ENCODE data around the gene H1-8.
"Not testable (repeated sequence)": the region's sequence is repeated elsewhere in the genome, so short reads cannot be mapped to it uniquely, and the experiment has no call there.

H1-8 gene

DNA sequence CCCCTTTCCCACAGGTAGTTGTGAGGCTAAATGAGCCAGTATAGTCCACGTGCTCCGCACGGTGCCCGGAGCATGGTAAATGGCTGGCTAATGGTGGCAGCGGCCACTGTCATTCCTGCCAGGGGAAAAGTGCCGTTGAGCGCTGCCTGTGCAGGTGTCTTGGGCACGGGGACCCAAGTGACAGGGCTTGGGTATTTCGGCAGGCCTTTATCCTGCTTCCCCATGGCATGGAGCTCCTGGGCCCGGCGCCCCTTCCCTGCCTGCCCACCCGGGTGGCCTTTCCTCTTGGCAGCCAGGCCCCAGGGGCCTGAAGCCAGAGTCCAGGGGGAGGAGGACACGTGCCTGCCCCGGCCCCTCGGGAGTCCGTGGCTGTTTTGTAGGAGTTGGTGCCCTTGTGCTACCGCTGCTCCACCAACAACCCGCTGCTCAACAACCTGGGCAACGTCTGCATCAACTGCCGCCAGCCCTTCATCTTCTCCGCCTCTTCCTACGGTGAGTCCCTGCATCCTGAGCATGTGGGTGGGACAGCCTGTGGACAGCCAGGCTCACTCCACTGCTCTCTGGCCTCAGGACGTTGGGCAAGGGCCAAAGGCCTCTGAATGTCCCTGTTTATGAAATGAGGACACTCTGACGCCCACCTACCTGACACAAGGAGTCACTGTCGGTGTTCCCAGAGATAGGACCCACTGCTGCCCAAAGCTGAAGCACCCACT, 27.7 kb upstream of the H1-8 start:
- DNase-seq (ENCODE audit: low spot score), result not testable (repeated sequence)

DNA sequence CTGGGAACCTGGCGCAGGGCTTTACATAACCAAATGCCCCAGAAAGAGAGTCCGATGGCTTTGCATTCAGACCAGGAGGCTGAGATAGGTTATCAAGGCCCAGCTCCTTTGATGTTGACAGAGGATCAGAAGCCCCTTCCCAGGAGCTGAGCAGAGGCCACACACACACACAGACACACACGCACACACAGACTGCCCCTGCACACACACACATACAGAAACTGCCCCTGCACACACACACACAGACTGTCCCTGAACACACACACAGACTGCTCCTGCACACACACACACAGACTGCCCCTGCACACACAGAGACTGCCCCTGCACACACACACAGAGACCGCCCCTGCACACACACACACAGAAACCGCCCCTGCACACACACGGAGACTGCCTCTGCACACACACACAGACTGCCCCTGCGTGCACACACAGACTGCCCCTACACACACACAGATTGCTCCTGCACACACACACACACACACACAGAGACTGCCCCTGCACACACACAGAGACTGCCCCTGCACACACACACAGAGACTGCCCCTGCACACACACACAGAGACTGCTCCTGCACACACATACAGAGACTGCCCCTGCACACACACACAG, 27.0 kb upstream of the H1-8 start:
- DNase-seq (ENCODE audit: low spot score), result not testable (repeated sequence)

DNA sequence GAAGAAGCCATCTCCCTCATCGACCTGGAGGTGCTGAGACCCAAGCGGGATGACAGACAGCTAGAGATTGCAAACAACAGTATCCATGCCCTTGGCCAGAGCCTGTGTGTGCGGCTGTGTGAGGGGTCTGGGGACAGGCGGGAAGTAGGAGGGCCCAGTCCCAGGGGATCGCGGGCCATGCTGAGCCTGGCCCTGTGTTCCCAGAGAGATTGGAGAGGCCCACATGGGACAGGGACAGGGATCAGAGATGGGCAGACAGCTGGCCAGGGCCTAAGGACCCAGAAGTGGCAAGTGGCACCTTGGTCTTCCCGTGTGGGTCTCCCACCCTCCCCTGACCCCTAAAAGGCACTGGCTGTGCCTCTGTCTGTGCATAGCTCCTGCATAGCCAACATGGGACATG, 25.5 kb upstream of the H1-8 start:
- no peak for DNase-seq (ENCODE audit: low spot score)

DNA sequence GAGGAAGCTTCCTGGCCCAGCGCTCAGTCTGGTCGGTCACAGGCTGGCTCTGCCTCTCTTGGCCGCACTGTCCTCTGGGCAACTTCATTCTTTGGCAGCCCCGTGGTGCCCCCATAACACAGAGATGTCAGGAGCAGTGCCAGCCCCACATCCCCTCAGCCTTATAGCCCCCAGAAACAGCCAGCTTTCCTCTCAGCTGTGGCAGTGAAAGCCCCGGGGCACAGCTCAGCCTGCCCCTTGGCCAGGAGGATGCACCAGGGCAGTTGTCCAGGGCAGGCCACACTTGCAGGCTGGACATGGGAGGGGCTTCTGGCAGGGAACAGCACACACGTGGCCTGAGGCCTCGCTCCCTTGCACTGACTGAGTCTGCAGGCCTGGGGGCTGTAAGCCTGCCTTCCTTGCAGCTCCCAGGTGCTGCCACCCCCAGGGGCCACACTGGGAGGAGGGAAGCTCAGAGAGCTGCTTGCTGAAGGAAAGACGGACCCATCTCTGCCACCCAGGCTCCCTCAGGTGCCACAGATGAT, 24.9 kb upstream of the H1-8 start:
- DNase-seq (ENCODE audit: low spot score), result no peak

DNA sequence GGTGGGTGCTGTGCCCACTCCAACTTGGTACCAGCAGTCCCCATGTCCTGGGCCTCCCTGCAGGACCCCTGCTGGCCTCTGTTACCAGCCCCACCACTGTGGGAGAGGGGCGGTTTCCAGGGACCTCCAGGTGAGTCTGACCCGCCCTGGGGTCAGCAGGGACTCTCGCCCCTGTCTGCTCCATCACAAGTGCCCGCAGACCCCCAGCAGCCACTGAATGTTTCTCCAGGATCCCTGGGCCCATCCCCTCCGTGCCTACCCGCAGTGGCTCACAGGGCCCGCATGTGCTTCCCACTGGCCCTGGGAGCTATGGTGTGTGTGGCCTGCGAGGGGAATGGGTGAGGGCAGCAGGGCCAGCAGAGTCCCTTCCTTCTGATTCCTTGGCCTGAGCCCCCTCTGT, 24.4 kb upstream of the H1-8 start:
- no peak for DNase-seq (ENCODE audit: low spot score)

DNA sequence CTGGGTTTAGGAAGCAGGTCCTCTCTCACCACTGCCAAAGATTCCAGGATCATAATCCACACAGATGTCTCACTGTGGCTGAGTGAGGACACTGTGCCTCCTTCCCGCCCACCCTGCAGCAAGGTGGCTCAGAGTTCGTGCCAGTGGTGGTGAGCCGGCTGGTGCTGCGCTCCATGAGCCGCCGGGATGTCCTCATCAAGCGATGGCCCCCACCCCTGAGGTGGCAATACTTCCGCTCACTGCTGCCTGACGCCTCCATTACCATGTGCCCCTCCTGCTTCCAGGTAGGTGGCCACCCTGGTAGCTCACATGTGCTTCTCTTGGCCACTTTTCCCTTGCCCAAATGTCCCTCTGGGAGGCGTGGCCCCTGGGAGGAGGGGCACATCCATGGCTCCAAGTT, 23.5 kb upstream of the H1-8 start:
- no peak for DNase-seq (ENCODE audit: low spot score)

DNA sequence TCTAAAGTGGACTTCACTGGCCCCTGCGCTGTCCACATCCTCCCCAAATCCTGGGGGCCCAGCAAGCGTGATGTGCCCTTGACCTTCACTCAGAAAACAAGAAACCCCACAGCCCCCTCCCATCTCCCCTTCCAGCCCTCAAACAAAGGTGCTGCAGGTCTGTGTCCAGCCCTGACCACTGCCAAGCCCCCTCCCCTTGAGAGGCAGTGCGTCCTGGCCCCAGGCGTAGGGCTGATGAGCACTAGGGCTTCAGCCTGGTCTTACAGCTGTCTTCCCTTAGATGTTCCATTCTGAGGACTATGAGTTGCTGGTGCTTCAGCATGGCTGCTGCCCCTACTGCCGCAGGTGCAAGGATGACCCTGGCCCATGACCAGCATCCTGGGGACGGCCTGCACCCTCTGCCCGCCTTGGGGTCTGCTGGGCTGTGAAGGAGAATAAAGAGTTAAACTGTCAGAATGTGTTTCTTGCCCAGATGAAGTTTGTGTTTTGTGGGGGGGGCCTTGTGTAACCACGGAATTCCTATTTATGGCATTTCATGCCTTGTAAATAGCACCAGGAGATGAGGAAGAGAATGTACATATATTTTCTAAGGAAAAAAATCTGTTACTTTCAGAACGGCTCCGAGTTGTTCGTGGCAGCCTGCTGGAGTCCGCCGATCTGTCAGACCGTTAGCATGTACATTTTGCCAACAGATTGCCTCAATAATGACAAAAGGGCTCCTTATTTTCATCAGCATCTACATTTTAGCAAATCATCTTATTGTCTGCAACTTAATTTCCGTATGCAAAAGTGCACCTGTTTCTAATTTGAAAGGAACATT, 22.9 kb upstream of the H1-8 start:
- no peak for DNase-seq (ENCODE audit: low spot score)

DNA sequence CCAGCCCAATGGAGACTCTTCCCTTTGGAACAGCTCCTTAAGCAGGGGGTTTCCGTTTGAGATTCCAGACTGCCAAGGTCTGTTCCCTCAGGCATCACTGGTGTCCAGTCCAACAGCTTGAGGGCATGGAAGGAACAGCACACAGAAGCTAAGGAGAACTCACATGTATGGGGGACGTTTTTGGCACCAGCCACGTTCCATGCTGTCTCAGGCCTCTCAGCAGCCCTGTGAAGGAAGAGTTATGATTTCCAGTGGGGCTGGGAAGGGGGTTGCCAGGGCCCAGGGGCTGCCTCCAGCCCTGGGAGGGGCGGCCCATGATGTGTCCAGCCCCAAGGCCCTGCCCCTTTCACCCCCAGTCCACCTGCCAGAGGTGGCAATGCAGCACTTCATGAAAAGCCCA, 22.0 kb upstream of the H1-8 start:
- DNase-seq (ENCODE audit: low spot score), result no peak

DNA sequence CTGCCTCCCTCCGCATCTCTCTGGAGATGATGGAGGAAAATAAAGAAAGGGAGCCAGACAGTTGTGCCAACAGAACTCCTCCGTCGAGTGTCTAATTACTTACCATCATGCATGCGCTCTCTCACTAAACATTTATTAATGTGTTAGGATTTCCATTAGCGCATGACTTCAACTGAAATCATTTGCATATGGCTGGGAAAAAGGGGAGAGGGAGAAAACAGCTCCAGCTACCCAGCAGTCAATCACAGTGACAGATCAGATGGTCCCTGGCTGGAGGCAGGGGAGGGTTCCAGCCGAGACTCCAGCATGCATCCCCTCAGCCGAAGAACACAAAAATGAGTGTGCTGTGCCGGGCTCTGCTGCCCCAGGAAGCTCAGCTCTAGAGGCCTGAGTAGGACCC, 21.4 kb upstream of the H1-8 start:
- DNase-seq (ENCODE audit: low spot score), result no peak

DNA sequence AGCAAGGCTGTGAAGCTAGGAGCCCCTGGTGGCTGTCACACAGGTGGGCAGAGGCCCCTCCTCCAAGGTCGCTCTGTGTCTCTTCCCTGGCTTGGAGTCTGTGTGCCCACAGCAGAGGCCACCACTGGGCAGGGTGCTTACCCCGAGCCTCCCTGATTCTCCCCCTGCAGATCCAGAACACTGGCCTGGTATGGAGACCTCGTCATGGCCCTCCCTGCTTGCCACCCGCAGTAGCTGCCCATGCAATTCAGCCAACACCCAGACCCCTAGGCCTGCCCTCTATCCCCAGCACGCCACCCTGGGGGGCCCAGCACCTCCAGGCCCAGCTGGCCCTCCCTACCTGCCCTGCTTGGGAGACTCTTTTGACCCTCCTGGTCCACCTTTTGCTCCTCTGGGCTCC, 20.0 kb upstream of the H1-8 start:
- no peak for DNase-seq (ENCODE audit: low spot score)

DNA sequence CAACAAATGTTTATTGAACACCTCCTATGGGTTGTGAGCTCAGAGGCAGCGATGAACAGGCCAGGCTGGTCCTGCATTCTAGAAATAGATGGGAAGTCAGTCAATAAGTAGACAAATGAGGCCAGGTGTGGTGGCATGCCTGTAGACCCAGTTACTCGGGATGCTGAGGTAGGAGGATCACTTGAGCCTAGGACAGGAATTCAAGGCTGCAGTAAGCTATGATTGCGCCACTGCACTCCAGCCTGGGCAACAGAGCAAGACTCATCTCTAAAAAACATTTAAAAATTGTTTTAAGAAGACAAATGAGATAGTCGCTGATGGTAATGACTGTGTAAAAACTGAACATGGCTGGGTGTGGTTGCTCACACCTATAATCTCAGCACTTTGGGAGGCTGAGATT, 18.9 kb upstream of the H1-8 start:
- DNase-seq (ENCODE audit: low spot score), result no peak

DNA sequence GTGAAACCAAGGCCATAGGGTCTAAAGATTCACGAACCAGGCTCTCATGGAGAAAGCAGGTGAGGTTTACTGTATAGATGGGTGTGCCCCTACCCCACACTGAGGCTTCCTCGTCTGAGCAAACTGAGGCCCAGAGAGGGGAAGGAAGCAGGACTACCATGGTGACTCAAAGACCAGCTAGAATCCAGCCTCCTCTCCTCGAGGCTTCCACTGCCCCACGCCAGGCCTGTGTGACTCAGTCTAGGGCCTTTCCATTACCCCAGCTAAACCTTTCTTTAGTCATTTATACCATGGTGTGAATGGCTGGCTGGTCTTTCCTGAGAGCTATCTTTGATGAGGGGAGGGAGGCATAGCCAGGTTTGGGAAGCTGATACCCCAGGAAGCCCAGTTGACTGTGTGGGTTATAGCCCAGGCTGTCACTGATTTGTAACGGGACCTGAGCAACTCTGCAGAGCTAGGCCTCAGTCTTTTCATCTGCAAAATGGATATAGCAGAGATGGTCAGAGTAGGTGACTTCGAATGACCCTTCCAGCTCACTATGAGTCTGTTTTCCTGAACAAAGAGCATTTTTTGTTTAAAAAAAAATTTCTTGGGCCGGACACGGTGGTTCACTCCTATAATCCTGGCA, 17.5 kb upstream of the H1-8 start:
- no peak for DNase-seq (ENCODE audit: low spot score)

DNA sequence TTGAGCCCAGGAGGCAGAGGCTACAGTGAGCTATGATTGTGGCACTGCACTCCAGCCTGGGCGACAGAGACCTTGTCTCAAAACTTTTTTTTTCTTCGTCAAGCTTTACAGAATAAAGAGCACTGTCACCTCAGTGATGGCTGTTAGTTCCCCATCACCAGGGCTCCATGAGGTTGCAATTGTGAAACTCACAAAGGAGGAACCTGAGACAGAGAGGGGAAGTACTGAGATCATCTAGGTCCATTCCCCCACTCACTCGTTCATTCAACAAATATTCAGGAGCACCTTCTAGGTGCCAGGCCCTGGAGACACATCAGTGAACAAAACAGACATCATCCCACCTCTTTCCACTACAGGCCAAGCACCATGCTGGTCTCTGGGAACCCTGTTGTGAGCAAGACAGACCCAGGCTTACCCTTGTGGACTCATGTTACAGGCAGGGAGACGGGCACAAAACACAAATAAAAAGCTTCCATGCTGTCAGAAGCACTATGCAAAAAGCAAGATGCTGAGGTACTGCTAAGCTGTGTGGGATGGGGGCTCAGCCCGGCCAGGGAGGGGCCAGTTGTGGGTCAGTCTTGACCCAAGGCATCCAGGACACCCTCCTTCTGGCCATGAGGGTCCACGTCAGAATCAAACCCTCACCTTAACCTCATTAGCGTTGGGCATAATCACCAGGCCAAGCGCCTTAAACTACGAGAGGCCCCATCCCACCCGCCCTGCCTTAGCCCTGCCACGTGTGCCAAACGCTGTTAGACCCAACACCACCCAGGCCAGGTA, 16.7 kb upstream of the H1-8 start:
- DNase-seq (ENCODE audit: low spot score), result no peak

DNA sequence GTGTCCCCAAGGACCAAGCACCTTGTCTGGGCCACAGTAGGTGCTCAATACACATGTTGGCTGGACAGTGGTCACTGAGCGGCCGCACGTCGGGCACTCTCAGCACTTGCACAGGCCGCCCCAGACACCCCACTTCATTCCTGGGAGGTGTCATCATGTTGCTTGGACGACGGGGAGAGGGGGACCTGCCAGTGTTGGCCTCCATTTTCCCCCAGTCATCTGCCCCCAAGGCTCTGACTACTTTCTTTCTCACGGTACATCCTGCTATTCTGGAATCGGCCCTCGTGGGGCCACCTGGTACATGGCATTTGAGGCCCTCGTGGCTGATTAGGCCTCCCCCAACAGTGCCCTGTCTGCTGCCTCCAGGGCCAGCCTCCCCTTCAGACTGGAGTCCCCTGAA, 15.7 kb upstream of the H1-8 start:
- DNase-seq (ENCODE audit: low spot score), result no peak

DNA sequence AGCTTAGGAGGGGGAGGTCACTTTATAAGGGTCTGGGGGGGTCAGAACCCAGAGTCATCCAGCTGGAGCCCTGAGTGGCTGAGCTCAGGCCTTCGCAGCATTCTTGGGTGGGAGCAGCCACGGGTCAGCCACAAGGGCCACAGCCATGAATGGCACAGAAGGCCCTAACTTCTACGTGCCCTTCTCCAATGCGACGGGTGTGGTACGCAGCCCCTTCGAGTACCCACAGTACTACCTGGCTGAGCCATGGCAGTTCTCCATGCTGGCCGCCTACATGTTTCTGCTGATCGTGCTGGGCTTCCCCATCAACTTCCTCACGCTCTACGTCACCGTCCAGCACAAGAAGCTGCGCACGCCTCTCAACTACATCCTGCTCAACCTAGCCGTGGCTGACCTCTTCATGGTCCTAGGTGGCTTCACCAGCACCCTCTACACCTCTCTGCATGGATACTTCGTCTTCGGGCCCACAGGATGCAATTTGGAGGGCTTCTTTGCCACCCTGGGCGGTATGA, 14.3 kb upstream of the H1-8 start, which contains the start of gene RHO:
TSS of gene RHO (plus strand) at position 51 of the 512 bp plus-strand sequence. CDS start at position 146, 95 bp downstream.
- DNase-seq (ENCODE audit: low spot score), result no peak

DNA sequence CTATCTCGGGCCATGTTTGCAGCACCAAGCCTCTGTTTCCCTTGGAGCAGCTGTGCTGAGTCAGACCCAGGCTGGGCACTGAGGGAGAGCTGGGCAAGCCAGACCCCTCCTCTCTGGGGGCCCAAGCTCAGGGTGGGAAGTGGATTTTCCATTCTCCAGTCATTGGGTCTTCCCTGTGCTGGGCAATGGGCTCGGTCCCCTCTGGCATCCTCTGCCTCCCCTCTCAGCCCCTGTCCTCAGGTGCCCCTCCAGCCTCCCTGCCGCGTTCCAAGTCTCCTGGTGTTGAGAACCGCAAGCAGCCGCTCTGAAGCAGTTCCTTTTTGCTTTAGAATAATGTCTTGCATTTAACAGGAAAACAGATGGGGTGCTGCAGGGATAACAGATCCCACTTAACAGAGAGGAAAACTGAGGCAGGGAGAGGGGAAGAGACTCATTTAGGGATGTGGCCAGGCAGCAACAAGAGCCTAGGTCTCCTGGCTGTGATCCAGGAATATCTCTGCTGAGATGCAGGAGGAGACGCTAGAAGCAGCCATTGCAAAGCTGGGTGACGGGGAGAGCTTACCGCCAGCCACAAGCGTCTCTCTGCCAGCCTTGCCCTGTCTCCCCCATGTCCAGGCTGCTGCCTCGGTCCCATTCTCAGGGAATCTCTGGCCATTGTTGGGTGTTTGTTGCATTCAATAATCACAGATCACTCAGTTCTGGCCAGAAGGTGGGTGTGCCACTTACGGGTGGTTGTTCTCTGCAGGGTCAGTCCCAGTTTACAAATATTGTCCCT, 13.4 kb upstream of the H1-8 start:
- DNase-seq (ENCODE audit: low spot score), result no peak

DNA sequence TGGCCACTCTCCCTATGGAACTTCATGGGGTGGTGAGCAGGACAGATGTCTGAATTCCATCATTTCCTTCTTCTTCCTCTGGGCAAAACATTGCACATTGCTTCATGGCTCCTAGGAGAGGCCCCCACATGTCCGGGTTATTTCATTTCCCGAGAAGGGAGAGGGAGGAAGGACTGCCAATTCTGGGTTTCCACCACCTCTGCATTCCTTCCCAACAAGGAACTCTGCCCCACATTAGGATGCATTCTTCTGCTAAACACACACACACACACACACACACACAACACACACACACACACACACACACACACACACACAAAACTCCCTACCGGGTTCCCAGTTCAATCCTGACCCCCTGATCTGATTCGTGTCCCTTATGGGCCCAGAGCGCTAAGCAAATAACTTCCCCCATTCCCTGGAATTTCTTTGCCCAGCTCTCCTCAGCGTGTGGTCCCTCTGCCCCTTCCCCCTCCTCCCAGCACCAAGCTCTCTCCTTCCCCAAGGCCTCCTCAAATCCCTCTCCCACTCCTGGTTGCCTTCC, 12.7 kb upstream of the H1-8 start:
- DNase-seq (ENCODE audit: low spot score), result no peak

DNA sequence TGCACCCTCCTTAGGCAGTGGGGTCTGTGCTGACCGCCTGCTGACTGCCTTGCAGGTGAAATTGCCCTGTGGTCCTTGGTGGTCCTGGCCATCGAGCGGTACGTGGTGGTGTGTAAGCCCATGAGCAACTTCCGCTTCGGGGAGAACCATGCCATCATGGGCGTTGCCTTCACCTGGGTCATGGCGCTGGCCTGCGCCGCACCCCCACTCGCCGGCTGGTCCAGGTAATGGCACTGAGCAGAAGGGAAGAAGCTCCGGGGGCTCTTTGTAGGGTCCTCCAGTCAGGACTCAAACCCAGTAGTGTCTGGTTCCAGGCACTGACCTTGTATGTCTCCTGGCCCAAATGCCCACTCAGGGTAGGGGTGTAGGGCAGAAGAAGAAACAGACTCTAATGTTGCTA, 12.2 kb upstream of the H1-8 start:
- DNase-seq (ENCODE audit: low spot score), result no peak

DNA sequence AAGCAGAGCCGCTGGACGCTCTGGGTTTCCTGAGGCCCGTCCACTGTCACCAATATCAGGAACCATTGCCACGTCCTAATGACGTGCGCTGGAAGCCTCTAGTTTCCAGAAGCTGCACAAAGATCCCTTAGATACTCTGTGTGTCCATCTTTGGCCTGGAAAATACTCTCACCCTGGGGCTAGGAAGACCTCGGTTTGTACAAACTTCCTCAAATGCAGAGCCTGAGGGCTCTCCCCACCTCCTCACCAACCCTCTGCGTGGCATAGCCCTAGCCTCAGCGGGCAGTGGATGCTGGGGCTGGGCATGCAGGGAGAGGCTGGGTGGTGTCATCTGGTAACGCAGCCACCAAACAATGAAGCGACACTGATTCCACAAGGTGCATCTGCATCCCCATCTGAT, 11.3 kb upstream of the H1-8 start:
- no peak for DNase-seq (ENCODE audit: low spot score)

DNA sequence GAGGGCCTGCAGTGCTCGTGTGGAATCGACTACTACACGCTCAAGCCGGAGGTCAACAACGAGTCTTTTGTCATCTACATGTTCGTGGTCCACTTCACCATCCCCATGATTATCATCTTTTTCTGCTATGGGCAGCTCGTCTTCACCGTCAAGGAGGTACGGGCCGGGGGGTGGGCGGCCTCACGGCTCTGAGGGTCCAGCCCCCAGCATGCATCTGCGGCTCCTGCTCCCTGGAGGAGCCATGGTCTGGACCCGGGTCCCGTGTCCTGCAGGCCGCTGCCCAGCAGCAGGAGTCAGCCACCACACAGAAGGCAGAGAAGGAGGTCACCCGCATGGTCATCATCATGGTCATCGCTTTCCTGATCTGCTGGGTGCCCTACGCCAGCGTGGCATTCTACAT, 10.7 kb upstream of the H1-8 start:
- no peak for DNase-seq (ENCODE audit: low spot score)
